NCI-H526 treated with DMSO at 0.1 percent for 48 hours (cell line): ENCODE results near the gene CCDC61.

Experiments used
- DNase-seq: peaks from one replicate; lab custom pipeline; 2025; lab: John Stamatoyannopoulos, UW

The CCDC61 gene

GRCh38 chr19:45994998-45995714 is at the start of gene CCDC61:
Gene CCDC61 (plus strand): TSS chr19:45995467. CDS start chr19:46003019, 7,552 bp downstream.
- DNase-seq = peak; percentile 99

- no peak for DNase-seq
Measured at GRCh38 chr19:45947926-45948325, 47.3 kb upstream of the CCDC61 start.

DNA sequence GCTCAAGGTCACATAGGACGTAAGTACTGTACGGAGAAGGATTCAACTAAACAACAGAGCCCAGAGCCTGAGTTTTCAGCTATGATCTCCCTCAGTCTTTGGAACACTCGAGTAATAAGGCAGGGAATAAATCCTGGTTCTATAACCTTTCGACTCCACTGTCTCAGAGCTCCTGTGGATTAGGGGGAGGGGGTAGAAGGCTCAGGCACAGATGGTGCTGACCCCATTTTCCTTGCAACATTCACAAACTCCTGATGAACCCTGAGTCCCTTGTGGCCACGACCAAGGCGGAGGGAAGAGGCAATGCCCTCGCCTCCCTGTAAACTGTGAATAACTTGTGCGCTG is 43.0 kb upstream of the CCDC61 start:
- DNase-seq = no peak

- DNase-seq = no peak
Measured at GRCh38 chr19:45952686-45953505, 42.4 kb upstream of the CCDC61 start.

DNA sequence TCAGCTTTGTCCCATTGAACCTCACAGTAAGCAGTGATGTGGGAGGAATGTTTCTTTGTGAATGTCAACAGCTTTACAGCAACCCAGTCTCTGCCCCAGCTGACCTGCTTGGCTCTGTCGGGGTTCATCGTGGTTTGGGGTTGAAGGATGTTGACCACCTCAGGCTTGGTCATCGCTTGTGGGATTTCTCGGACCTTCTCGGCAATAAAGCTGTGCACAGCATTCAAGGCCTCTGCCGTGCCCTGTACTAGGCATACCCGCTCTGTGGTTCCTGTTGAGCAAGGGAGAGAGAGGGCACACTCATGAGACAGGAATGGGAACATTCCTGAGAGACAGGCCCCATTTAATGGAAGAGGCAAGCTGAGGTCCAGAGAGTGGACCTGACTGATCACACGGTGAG is 41.6 kb upstream of the CCDC61 start:
- DNase-seq = no peak

DNA sequence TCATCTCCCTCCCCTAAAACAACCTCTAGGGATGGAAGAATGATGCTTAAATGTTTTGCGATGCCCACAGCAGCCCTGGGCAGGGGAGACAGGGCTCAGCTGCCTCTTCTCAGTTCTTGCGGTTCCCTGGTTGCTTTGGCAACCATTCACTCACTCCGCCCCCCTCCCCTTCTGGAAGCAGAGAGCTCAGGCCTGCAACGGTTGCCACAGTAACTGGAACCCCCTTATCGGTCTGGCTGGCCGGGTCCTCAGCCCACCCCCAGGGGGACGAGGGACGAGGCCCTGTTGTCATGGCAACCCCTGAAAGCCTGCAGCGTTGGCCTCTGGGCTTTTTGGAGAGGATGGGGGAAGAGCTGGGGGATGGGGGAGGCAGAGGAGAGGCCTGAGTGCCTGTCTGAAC is 41.1 kb upstream of the CCDC61 start:
- no peak for DNase-seq

DNA sequence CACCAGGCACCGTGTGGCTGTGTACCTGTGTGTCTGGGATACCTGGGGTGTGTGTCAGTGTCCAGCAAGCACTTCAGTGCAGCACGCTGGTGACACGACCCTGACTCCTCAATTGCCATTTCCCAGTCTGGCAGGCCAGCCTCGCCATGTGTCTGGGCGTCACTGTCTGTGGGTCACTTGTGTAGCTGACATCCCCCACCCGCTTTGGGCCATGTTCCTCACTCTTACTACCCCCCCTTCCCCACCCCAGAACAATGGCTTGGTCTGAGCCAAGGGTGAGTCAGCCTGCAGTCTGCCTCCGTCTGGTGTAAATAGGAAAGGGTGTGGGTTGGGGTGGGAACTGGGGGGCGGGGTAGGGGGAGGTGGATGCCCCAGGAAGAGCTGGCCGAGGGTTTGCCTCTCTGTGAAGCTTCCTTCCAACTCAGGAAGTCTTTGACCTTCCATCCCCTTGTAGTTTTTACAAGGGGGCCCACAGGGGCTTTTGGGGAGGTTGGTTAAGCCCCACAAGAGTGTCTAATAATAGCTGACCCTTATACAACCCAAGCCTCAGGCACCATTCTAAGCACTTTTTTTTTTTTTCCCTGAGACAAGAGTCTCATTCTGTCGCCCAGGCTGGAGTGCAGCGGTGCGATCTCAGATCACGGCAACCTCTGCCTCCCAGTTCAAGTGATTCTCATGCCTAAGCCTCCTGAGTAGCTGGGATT is 39.2 kb upstream of the CCDC61 start:
- DNase-seq = no peak

DNA sequence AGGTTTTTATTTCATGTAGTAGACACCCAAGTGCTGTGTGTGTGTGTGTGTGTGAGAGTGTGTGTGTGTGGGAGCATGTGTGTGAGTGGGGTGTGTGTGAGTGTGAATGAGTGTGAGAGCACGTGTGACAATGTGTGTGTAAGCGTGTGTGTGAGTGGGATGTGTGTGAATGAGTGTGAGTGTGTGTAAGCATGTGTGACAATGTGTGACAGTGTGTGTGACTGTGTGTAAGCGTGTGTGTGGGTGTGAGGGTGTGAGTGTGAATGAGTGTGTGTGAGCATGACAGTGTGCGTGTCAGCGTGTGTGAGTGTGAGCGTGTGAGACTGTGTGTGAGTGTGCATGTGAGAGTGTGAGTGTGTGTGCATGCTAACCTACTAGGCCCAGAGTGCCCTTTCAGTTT is 36.9 kb upstream of the CCDC61 start:
- no peak for DNase-seq

GRCh38 chr19:45958769-45959516 is 36.3 kb upstream of the CCDC61 start:
- DNase-seq = no peak

GRCh38 chr19:45959517-45960025 is 35.7 kb upstream of the CCDC61 start:
- no peak for DNase-seq

GRCh38 chr19:45960595-45961235 is 34.6 kb upstream of the CCDC61 start:
- peak; percentile 27 for DNase-seq

GRCh38 chr19:45962021-45962420 is 33.2 kb upstream of the CCDC61 start:
- no peak for DNase-seq

- DNase-seq = no peak
Measured at GRCh38 chr19:45967246-45967645, 28.0 kb upstream of the CCDC61 start.

- no peak for DNase-seq
Measured at GRCh38 chr19:45968626-45969025, 26.6 kb upstream of the CCDC61 start.

- DNase-seq = no peak
Measured at GRCh38 chr19:45969676-45970075, 25.6 kb upstream of the CCDC61 start.

DNA sequence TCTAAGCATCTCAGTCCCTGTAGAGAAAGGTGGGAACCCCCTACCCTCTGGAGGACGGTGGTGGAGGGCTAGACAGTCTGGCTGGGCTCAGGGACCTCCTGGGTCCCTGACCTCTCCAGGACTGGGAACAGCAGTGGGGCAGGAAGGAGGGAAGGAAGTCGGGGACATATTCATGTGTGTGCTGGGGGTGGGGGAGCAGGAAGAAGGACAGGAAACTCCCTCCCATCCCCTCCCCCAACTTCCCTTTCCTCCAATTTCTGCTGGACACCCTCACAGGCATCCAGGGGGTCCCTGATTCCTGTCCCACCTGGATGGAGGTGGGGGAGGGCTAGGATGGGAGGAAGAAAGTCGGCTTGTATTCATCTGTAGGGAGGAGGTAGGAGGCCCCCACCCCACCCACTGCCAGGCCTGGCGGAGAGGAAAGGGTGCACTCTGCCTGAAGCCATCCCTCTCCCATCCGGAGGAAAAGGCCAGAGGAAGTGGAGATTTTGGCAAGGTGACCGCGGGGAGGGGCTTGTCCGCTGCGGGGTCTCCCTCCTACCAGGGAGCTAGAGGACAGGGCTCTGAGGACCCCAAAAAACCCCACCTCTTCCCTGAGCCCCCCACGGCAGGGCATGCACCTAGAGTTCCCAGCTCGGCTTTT is 23.9 kb upstream of the CCDC61 start:
- DNase-seq = no peak

GRCh38 chr19:45972081-45972946 is 23.0 kb upstream of the CCDC61 start:
- no peak for DNase-seq

DNA sequence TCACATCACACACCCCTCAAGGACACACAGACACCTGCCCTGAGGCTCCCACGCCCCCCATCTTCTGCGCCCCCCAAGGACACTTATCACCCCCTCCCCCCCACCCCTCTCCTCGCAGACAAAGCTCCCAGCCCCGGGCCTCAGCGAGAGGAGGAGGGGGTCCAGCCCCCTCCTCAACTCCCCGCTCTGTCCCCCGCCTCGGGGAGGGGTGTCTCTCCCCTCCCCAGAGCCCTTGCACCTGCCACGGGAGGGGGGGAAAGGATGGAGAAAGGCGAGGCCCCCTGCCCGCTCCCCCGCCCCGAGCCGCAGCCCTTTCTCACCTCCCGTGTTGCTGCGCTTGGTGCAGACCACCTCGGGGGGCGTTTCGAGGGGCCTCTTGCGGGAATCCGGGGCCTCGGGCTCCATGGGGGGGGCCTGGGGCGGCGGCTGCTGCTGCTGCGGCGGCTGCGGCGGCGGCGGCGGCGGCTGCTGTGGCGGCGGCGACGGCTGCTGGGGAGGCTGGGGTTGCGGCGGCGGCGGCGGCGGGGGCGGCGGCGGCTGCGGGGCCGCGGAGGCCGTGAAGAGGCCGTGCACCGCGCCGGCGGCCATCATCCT is 22.2 kb upstream of the CCDC61 start:
- DNase-seq = no peak

- peak; percentile 44 for DNase-seq
Measured at GRCh38 chr19:45973553-45974338, 21.5 kb upstream of the CCDC61 start, which contains the start of gene NOVA2. Gene NOVA2 (minus strand): TSS chr19:45973865. CDS start chr19:45973351, 514 bp downstream.
